ENCODE data around the gene NECAB3. TPM values are rescaled to one million over a fixed set of nuclear protein-coding genes. Genes with fewer than 3 reads are reported as not detected.

The NECAB3 gene
- total RNA-seq, 1 experiment from 2014 or later = 46.4 TPM

DNA sequence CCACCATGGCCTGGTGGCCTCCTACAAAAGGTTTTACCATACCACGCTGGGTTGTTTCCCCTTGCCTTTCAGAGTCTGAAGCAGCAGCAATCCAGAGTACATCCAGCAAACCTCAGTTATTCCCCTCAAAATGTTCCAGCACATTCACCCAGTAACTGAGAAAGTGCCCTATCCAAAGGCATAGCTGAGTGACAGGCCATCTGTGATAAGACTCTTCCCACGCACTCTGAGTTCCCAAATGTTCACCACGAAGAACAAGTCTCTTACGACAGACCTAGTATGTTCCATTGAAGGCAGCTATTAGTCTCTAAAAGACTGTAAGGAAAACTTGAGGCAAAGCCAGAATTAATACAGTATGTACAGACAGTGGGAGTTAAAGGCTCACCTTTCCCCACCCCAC is 43.7 kb downstream of the NECAB3 start:
- CTCF ChIA-PET = no interaction called here
- Histone ChIP-seq H3K4me1 (ENCODE audit: control insufficient read depth, insufficient read depth, low read length) (no peaks in the 10 kb centered on the region), H3K36me3 (ENCODE audit: control insufficient read depth, insufficient read depth, low read length) (no peaks in the 10 kb centered on the region; the same call in 1 of the 2 replicates), H3K27me3 (ENCODE audit: control insufficient read depth, insufficient read depth, low read length) (no peaks in the 10 kb centered on the region), H3K27ac (ENCODE audit: low read length) (no peak overlapping the region), H3K4me3 (ENCODE audit: low read depth in 2 of 2, low read length in 2 of 2) (no peak overlapping the region), H3K9me3 (ENCODE audit: control insufficient read depth, insufficient read depth, low read depth, low read length) (no peaks in the 10 kb centered on the region)
- DNase-seq (ENCODE audit: low read depth, low spot score) (no peak), ATAC-seq (no peak)
- in situ Hi-C loops (cut with HindIII; ENCODE audit: low pct_unique_long_range_greater_than_20kb, low sequenced_read_pairs) = no loop called here
- TF ChIP-seq POLR2AphosphoS5 (IDR thresholded peaks at IDR 0.05; ENCODE audit: low read depth, low read length) (no peak), CTCF (IDR thresholded peaks at IDR 0.05) (no peak), REST (IDR thresholded peaks at IDR 0.05; ENCODE audit: insufficient read depth in 1 of 2, low read depth in 2 of 2, low read length in 1 of 2) (no peak), TCF7L2 (IDR thresholded peaks at IDR 0.05; ENCODE audit: low read depth, low read length) (no peak), SIN3A (IDR thresholded peaks at IDR 0.05; ENCODE audit: borderline replicate concordance, insufficient read depth, low read depth, low read length) (no peak)
- BruUV-seq (replicated peaks) = no TSS peak
- POLR2A ChIA-PET = no interaction called here
- intact Hi-C loops (cut with micrococcal nuclease; ENCODE audit: unreplicated experiment) = no loop called here

GRCh38 chr20:33629979-33630378 is 44.2 kb downstream of the NECAB3 start:
- H3K27me3 ChIP-seq (ENCODE audit: control insufficient read depth, insufficient read depth, low read length) = no peaks in the 10 kb centered on the region
- ATAC-seq (no peak), DNase-seq (ENCODE audit: low read depth, low spot score) (no peak)
- H3K27ac ChIP-seq (ENCODE audit: low read length) = no peak overlapping the region
- H3K4me3 ChIP-seq (ENCODE audit: low read depth in 2 of 2, low read length in 2 of 2) = no peak overlapping the region
- in situ Hi-C loops (cut with HindIII; ENCODE audit: low pct_unique_long_range_greater_than_20kb, low sequenced_read_pairs) (no loop called here), intact Hi-C loops (cut with micrococcal nuclease; ENCODE audit: unreplicated experiment) (no loop called here)
- H3K36me3 ChIP-seq (ENCODE audit: control insufficient read depth, insufficient read depth, low read length) = no peaks in the 10 kb centered on the region; the same call in 1 of the 2 replicates
- no TSS peak for BruUV-seq (replicated peaks)
- ChIA-PET CTCF (no interaction called here), POLR2A (no interaction called here)
- H3K4me1 ChIP-seq (ENCODE audit: control insufficient read depth, insufficient read depth, low read length) = no peaks in the 10 kb centered on the region
- TF ChIP-seq TCF7L2 (IDR thresholded peaks at IDR 0.05; ENCODE audit: low read depth, low read length) (no peak), CTCF (IDR thresholded peaks at IDR 0.05) (no peak), SIN3A (IDR thresholded peaks at IDR 0.05; ENCODE audit: borderline replicate concordance, insufficient read depth, low read depth, low read length) (no peak), REST (IDR thresholded peaks at IDR 0.05; ENCODE audit: insufficient read depth in 1 of 2, low read depth in 2 of 2, low read length in 1 of 2) (no peak), POLR2AphosphoS5 (IDR thresholded peaks at IDR 0.05; ENCODE audit: low read depth, low read length) (no peak)
- H3K9me3 ChIP-seq (ENCODE audit: control insufficient read depth, insufficient read depth, low read depth, low read length) = no peaks in the 10 kb centered on the region

Measured in Panc1 (cell line).